Measurements from ENCODE around the gene CHIA. TPM values are rescaled to one million over a fixed set of nuclear protein-coding genes. Genes with fewer than 3 reads are reported as not detected.

Gene CHIA
- total RNA-seq, 1 experiment from 2014 or later, result not detected

DNA sequence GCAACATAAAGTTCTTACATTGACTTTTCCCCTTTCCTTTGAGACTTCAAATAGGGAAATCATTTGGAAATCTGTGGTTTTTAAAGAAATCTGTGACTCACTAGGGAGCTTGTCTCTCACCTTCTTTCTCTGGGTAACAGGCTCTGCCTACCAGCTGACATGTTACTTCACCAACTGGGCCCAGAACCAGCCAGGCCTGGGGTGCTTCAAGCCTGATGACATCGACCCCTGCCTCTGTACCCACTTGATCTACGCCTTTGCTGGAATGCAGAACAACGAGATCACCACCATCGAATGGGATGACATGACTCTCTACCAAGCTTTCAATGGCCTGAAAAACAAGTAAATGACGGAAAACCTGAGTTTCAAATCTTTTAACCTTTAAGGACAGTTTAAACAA is 9.2 kb upstream of the CHIA start:
- Histone ChIP-seq H3K79me2 (ENCODE audit: insufficient read depth, low read length) (no peaks in the 10 kb centered on the region), H3K23me2 (ENCODE audit: insufficient read length, low read depth, low read length, poor library complexity, severe bottlenecking) (no peaks in the 10 kb centered on the region), H2BK12ac (ENCODE audit: insufficient read length, low read depth, low read length) (no peak overlapping the region), H3K9ac (ENCODE audit: extremely low read depth, insufficient read length, low read length) (no peak overlapping the region), H2BK15ac (ENCODE audit: low read depth, low read length) (no peak overlapping the region), H2BK5ac (ENCODE audit: insufficient read length, low read length) (no peak overlapping the region), H3K56ac (ENCODE audit: insufficient read length, low read depth, low read length) (no peak overlapping the region), H3K18ac (ENCODE audit: insufficient read length, low read depth, low read length) (no peak overlapping the region), H3K14ac (ENCODE audit: insufficient read depth, low read length) (no peak overlapping the region), H3K4me2 (ENCODE audit: insufficient read depth, insufficient read length, low read length) (no peak overlapping the region), H3K4ac (ENCODE audit: low read depth, low read length) (no peak overlapping the region), H3K9me3 (ENCODE audit: control insufficient read depth, low read depth, low read length) (no peaks in the 10 kb centered on the region), H3T11ph (ENCODE audit: low read length) (no peak overlapping the region), H2BK120ac (ENCODE audit: low read depth, low read length, poor library complexity, severe bottlenecking) (no peak overlapping the region), H3K4me1 (ENCODE audit: insufficient read depth, low read length) (no peaks in the 10 kb centered on the region), H3K27me3 (ENCODE audit: insufficient read depth, low read length) (no peaks in the 10 kb centered on the region), H2AK5ac (ENCODE audit: insufficient read length, low read length) (no peak overlapping the region), H2BK20ac (ENCODE audit: low read depth, low read length, poor library complexity, severe bottlenecking) (no peak overlapping the region), H4K20me1 (ENCODE audit: control insufficient read depth, insufficient read depth, insufficient read length) (no peaks in the 10 kb centered on the region), H3K23ac (ENCODE audit: insufficient read length, low read depth, low read length) (no peak overlapping the region), H2AFZ (ENCODE audit: low read length) (no peak overlapping the region), H4K8ac (replicated peaks; ENCODE audit: insufficient read length, low read depth, low read length) (no peak overlapping the region), H3K79me1 (ENCODE audit: insufficient read depth, low read depth, low read length, poor library complexity, severe bottlenecking) (no peaks in the 10 kb centered on the region), H4K5ac (ENCODE audit: insufficient read length, low read depth, low read length) (peak overlapping the region; percentile 81), H3K27ac (ENCODE audit: insufficient read length, low read depth, low read length) (no peak overlapping the region), H4K91ac (ENCODE audit: insufficient read length, low read depth, low read length) (no peak overlapping the region)
- H3K9me3 Mint-ChIP-seq, result peaks cover 6% of the 10 kb centered on the region in 2 experiments; a peak in 3 of 5 replicates
- no CpG with 5 or more reads among the region's 5 CpGs for WGBS (ENCODE audit: extremely low coverage, insufficient read length, low lambda C conversion rate)
- peaks cover 6% of the 10 kb centered on the region; the same call in 1 of the 2 replicates for H3K27me3 Mint-ChIP-seq (ENCODE audit: low read depth)
- DNase-seq, result no peak
- H3K4me3 Mint-ChIP-seq, result no peak overlapping the region
- TF ChIP-seq, protein P1, sequence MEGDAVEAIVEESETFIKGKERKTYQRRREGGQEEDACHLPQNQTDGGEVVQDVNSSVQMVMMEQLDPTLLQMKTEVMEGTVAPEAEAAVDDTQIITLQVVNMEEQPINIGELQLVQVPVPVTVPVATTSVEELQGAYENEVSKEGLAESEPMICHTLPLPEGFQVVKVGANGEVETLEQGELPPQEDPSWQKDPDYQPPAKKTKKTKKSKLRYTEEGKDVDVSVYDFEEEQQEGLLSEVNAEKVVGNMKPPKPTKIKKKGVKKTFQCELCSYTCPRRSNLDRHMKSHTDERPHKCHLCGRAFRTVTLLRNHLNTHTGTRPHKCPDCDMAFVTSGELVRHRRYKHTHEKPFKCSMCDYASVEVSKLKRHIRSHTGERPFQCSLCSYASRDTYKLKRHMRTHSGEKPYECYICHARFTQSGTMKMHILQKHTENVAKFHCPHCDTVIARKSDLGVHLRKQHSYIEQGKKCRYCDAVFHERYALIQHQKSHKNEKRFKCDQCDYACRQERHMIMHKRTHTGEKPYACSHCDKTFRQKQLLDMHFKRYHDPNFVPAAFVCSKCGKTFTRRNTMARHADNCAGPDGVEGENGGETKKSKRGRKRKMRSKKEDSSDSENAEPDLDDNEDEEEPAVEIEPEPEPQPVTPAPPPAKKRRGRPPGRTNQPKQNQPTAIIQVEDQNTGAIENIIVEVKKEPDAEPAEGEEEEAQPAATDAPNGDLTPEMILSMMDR (conservative IDR thresholded peaks at IDR 0.05), result no peak
- 0 out of 4 replicates have a peak, but pooled peaks cover 0 to under 1% of the 10 kb centered on the region in 2 experiments for H3K4me1 Mint-ChIP-seq
- H3K36me3 Mint-ChIP-seq (ENCODE audit: insufficient read depth in 1 of 3, low read depth in 3 of 3), result peaks cover 0 to 7% (median 0%) of the 10 kb centered on the region in 3 experiments; a peak in 3 of 7 replicates
- no peak overlapping the region for H3K27ac Mint-ChIP-seq

Measured in H9 (cell line).